GM12874 (cell line): ENCODE data around the gene PPP5C.

ENCODE experiments used
- CTCF ChIP-seq: IDR thresholded peaks from 2 replicates; pipeline ENCODE4 v1.5.1; 2011; ENCODE audit warnings: low read depth, mild to moderate bottlenecking, control low read depth, low read length, moderate library complexity; ENCODE audit not compliant: insufficient read depth

PPP5C gene

GRCh38 chr19:46391296-46392251, 44.7 kb downstream of the PPP5C start:
- no peak for TF ChIP-seq CTCF

DNA sequence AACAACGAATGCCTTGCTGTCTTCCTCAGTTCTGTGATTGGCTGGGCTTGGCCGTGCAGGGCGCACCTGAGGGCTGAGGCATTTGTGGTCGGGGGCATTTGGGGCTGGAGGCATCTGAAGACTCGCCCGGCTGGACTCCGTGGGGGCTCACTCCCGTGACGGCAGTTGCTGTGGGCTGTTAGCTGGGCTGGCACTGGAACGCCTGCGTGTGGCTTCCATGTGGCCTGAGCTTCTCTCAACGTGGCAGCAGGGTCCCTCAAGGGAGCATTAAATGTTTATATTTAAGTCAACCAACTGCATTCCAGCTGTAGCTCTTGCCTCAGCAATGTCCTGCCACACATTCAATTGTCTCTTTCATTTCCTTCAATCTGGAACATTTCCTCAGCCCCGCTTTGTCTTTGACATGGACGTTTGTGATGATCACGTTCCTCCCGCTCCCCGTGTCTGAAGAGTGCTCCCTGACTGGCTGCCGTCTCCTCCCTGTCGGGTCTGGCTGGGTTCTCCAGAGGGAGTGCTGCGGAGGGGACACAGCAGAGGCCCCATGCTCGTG, 45.4 kb downstream of the PPP5C start:
- no peak for TF ChIP-seq CTCF

DNA sequence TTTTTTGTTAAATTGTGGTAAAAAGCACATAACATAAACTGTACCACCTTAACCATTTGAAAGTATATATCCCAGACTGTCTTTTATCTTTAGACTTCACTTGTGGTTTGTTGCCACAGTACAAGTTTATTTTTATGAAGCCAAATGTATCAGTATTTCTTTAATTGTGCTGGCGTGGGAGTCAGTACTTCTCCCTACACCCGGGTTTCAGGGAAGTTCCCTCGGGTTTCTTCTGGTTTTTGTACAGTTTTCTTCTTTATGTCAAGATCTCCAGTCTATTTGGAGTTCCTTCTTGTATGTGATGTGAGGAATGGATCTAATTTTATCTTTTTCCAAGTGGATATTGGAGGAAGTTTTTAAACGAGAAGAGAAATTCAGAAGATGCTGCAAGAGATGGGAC, 46.0 kb downstream of the PPP5C start:
- no peak for TF ChIP-seq CTCF

GRCh38 chr19:46393456-46394401, 46.8 kb downstream of the PPP5C start:
- TF ChIP-seq CTCF = no peak

GRCh38 chr19:46394402-46394797, 47.5 kb downstream of the PPP5C start:
- no peak for TF ChIP-seq CTCF

DNA sequence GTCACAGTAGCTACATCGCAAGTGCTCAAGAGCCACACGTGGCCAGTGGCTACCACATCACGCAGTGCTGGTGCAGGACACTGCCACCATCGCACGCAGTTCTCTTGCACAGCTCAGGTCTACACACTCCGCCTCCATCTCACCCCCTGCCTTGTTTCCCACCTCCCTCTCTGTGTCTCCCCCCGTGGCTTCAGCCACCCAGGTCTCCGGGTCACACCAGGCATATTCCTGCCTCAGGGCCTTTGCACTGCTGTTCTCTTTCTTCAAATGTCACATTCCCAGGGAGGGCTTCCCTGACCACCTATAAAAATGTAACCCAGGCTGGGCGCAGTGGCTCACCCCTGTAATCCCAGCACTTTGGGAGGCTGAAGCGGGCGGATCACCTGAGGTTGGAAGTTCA, 55.8 kb downstream of the PPP5C start:
- no peak for TF ChIP-seq CTCF
